HCT116 (cell line): ENCODE results near the gene CNGA1.

Experiments
- CTCF ChIP-seq, 3 experiments: fragments of 200-600 bp in 1 of 3; sonication (generic) in 1 of 3; IDR thresholded peaks in 2 of 3; conservative IDR thresholded peaks in 1 of 3; 2 replicates each; pipeline ENCODE4 v1.5.1; 2012 to 2017; ENCODE audit warnings: low read depth in 2 of 3, low read length in 2 of 3, antibody characterized with exemption in 1 of 3, borderline replicate concordance in 1 of 3, control low read depth in 1 of 3, mild to moderate bottlenecking in 1 of 3, mixed read lengths in 1 of 3, mixed run types in 1 of 3, moderate library complexity in 1 of 3; ENCODE audit not compliant: insufficient read depth in 1 of 3
- EZH2 ChIP-seq: fragments of 200-600 bp; sonication (generic); IDR thresholded peaks from 2 replicates; pipeline ENCODE4 v1.6.1; 2017; ENCODE audit warnings: antibody characterized with exemption, mixed run types
- POLR2A ChIP-seq: IDR thresholded peaks from 2 replicates; pipeline ENCODE4 v1.7.0; 2011; ENCODE audit warnings: borderline replicate concordance; ENCODE audit not compliant: insufficient read depth, insufficient read length; ENCODE audit errors: extremely low read depth
- POLR2AphosphoS5 ChIP-seq: IDR thresholded peaks from 2 replicates; pipeline ENCODE4 v1.6.1; 2011; ENCODE audit warnings: mild to moderate bottlenecking, low read depth, low read length, moderate library complexity
- RAD21 ChIP-seq: IDR thresholded peaks from 2 replicates; pipeline ENCODE4 v1.6.1; 2012; ENCODE audit warnings: low read depth, mild to moderate bottlenecking
- SIN3A ChIP-seq: IDR thresholded peaks from 2 replicates; pipeline ENCODE4 v1.6.1; 2012; ENCODE audit warnings: low read depth
- TCF7L2 ChIP-seq: IDR thresholded peaks from 2 replicates; pipeline ENCODE4 v1.7.0; 2011; ENCODE audit warnings: borderline replicate concordance, inconsistent platforms; ENCODE audit not compliant: insufficient read depth, insufficient read length; ENCODE audit errors: extremely low read depth
- YY1 ChIP-seq: IDR thresholded peaks from 2 replicates; pipeline ENCODE4 v1.6.1; 2011; ENCODE audit warnings: low read length, low read depth, moderate library complexity, mild to moderate bottlenecking; ENCODE audit not compliant: insufficient replicate concordance; ENCODE audit errors: extremely low read depth
- TF ChIP-seq, protein P1 (sequence below): IDR thresholded peaks from 2 replicates; pipeline ENCODE4 v1.6.1; 2012; ENCODE audit warnings: low read depth

DNA sequence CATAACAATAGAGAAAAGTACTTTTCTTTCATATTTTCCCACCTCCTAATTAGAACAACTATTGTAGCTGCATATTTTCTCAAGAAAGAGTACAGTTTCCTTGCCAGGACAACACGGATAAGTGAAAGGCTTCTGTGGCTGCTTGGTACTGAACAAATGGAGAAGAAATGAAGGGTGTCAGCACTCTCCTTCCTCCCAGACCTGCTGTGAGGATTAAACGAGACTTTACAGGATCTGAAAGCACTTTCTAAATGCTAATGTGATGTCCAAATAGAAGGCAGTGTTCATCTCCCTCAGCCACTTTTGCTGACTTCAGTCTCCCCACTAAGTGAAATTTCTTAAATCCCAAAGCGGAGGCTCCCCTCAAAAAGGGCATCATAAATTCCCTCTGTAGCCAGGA, 14.0 kb upstream of the CNGA1 start:
- TF ChIP-seq, protein P1, sequence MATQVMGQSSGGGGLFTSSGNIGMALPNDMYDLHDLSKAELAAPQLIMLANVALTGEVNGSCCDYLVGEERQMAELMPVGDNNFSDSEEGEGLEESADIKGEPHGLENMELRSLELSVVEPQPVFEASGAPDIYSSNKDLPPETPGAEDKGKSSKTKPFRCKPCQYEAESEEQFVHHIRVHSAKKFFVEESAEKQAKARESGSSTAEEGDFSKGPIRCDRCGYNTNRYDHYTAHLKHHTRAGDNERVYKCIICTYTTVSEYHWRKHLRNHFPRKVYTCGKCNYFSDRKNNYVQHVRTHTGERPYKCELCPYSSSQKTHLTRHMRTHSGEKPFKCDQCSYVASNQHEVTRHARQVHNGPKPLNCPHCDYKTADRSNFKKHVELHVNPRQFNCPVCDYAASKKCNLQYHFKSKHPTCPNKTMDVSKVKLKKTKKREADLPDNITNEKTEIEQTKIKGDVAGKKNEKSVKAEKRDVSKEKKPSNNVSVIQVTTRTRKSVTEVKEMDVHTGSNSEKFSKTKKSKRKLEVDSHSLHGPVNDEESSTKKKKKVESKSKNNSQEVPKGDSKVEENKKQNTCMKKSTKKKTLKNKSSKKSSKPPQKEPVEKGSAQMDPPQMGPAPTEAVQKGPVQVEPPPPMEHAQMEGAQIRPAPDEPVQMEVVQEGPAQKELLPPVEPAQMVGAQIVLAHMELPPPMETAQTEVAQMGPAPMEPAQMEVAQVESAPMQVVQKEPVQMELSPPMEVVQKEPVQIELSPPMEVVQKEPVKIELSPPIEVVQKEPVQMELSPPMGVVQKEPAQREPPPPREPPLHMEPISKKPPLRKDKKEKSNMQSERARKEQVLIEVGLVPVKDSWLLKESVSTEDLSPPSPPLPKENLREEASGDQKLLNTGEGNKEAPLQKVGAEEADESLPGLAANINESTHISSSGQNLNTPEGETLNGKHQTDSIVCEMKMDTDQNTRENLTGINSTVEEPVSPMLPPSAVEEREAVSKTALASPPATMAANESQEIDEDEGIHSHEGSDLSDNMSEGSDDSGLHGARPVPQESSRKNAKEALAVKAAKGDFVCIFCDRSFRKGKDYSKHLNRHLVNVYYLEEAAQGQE: no peak
- no peak for TF ChIP-seq TCF7L2
- no peak for TF ChIP-seq CTCF (IDR thresholded peaks at IDR 0.05 in 2 of 3, conservative IDR thresholded peaks at IDR 0.05 in 1 of 3; ENCODE audit: borderline replicate concordance in 1 of 3, insufficient read depth in 1 of 3, low read depth in 2 of 3, low read length in 2 of 3)
- no peak for TF ChIP-seq EZH2
- no peak for TF ChIP-seq YY1
- no peak for TF ChIP-seq SIN3A
- no peak for TF ChIP-seq RAD21
- TF ChIP-seq POLR2AphosphoS5: no peak
- TF ChIP-seq POLR2A: no peak
